Activated naive CD4-positive, alpha-beta T cell treated with anti-CD3 and anti-CD28 coated beads, Interleukin-2, amount 50 U/mL, for 24 hours (primary cell): ENCODE results near the gene JCHAIN.
"Not testable (repeated sequence)": the region's sequence is repeated elsewhere in the genome, so short reads cannot be mapped to it uniquely, and the experiment has no call there.

Experiments
- H3K27ac Mint-ChIP-seq: one replicate; pipeline ENCODE4 v1.8.0; 2021; ENCODE audit warnings: mild to moderate bottlenecking, mixed read lengths
- H3K27me3 Mint-ChIP-seq: one replicate; pipeline ENCODE4 v1.8.0; 2021; ENCODE audit warnings: mixed read lengths
- H3K36me3 Mint-ChIP-seq: one replicate; pipeline ENCODE4 v1.8.0; 2021; ENCODE audit warnings: mixed read lengths
- H3K4me1 Mint-ChIP-seq: one replicate; pipeline ENCODE4 v1.8.0; 2021; ENCODE audit warnings: mixed read lengths
- H3K4me3 Mint-ChIP-seq: one replicate; pipeline ENCODE4 v1.8.0; 2021; ENCODE audit warnings: mild to moderate bottlenecking, mixed read lengths
- H3K9me3 Mint-ChIP-seq: one replicate; pipeline ENCODE4 v1.8.0; 2021; ENCODE audit warnings: mixed read lengths

The JCHAIN gene

DNA sequence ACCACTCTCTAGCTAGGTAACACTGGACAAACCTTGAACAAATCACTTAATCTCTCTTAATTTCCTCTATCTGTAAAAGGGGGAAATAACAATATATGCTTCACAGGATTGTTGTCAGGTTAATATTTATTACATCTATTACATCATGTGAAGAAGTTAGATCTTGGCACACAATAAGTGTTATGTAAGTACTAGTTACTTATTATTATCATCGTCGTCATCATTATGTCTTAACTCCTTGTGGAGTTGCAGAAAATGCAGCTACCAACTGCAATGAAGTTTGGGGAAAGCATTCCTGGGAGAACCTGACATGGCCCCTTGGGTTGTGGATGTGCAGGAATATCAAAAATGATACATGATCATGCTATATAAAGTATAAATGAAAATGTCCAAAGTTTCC is 4.8 kb upstream of the JCHAIN start:
- H3K4me1 Mint-ChIP-seq: no peaks in the 10 kb centered on the region
- H3K27me3 Mint-ChIP-seq: peaks cover 1% of the 10 kb centered on the region
- no peaks in the 10 kb centered on the region for H3K36me3 Mint-ChIP-seq
- no peaks in the 10 kb centered on the region for H3K9me3 Mint-ChIP-seq
- no peak overlapping the region for H3K27ac Mint-ChIP-seq
- no peak overlapping the region for H3K4me3 Mint-ChIP-seq

DNA sequence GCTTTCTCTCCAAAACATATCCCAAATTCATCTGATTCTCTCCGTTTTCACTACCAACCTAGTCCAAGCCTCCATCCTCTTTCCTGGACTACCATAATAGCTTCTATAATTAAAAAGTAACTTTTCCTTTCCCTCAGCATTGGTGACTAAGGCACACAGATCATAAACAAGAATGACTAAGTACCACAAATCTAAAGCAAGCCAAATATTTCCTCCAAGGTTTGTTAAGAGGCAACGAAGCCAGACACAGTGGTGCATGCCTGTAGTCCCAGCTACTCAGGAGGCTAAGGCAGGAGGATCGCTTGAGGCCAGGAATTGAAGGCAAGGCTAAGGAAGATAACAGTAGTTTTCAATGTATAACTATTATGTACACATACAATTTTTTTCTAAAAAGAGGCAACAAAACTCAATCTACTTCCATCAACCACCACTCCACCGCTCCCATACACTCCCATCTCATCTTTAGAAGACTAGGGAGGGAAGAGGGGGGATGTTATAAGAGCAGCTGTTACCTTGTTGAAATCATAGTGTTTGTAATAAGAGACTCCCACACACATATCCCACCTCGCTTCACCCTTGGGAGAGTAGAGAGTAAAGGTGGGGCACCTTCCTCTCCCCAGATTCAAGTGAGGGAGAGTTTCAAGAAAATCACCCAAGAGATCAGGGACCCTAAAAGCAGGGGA is 4.2 kb upstream of the JCHAIN start:
- no peaks in the 10 kb centered on the region for H3K36me3 Mint-ChIP-seq
- H3K4me1 Mint-ChIP-seq: no peaks in the 10 kb centered on the region
- H3K27ac Mint-ChIP-seq: no peak overlapping the region
- no peaks in the 10 kb centered on the region for H3K9me3 Mint-ChIP-seq
- H3K27me3 Mint-ChIP-seq: peaks cover 1% of the 10 kb centered on the region
- no peak overlapping the region for H3K4me3 Mint-ChIP-seq

DNA sequence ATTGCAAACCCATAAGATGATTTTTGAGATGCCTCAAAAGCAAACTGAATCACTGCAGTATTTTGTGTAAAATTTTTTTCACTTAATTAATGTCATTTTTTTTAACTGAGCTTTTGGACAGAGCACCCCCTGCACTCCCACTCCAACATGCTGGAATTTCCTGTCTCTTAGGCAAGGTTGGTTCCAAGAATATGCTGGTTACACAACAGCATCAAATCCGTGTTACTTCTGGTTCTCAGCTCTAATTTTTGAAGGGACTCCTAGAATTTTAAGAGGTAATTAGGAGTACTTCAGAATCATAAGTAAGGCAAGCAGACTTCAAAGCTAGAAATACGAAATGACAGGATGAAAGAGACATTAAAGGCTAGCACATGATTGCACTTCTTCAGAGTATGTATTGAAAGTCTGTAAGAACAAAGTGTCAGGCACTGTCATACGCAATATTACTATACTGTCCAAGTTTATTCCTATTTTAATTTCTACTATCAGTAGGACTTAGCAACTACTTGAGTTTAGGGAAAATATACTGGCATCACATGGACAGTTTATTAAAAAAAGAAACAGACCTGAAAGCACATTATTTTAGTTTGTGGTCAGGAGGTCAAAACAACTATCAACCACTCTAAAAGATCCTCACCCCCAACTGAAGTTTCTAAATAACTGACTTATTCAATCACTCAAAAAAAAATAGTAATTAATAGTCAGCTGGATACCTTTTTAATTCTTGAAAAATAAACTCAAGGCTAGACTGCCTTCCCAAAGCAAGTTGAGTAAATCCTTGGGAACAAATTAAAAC is 1.6 kb upstream of the JCHAIN start:
- H3K27ac Mint-ChIP-seq: no peak overlapping the region
- H3K9me3 Mint-ChIP-seq: no peaks in the 10 kb centered on the region
- H3K36me3 Mint-ChIP-seq: no peaks in the 10 kb centered on the region
- H3K4me3 Mint-ChIP-seq: no peak overlapping the region
- peaks cover 1% of the 10 kb centered on the region for H3K27me3 Mint-ChIP-seq
- no peaks in the 10 kb centered on the region for H3K4me1 Mint-ChIP-seq

DNA sequence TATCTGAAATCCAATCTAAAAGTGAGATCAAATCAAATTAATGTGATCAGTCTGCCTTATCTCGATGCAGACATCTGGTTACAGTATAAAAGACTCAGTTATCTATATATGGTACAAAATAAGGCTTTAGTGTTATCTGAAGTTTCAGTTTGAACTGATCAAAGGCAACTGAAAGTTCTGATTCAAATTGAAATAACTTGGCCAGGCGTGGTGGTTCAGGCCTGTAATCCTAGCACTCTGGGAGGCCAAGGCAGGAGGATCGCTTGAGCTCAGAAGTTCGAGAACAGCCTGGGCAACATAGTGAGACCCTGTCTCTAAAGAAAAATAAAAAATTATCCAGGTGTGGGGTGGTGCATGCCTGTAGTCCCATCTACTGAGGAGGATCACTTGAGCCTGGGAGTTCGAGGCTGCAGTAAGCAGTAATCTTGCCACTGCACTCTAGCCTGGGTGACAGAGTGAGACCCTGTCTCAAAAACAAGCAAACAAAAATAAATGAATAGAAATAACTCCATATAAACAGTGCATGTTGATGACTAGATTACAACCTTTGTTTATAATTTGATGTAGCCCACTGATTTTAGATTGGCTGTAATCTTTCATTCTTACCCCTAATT is 4.9 kb downstream of the JCHAIN start:
- not testable (repeated sequence) for H3K27ac Mint-ChIP-seq, H3K36me3 Mint-ChIP-seq, H3K4me3 Mint-ChIP-seq, H3K9me3 Mint-ChIP-seq, H3K27me3 Mint-ChIP-seq, H3K4me1 Mint-ChIP-seq

DNA sequence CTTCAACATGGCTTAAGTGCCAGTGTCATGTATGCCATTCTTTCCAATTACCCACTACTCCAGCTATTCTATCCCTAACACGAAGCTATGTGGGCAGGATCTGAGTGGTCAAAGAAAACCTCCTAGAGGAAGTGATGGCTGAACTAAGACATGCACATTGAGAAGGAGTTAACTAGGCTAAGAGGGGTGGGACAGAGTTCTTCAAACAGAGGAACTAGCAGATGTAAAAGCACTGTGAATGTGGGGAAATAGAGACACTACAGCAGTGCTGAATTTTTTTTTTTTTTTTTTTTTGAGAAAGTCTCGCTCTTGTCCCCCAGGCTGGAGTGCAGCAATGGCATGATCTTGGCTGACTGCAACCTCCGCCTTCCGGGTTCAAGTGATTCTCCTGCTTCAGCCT is 6.2 kb downstream of the JCHAIN start:
- Mint-ChIP-seq H3K4me1 (peaks cover 4% of the 10 kb centered on the region), H3K4me3 (no peak overlapping the region), H3K36me3 (no peaks in the 10 kb centered on the region), H3K9me3 (no peaks in the 10 kb centered on the region), H3K27ac (no peak overlapping the region), H3K27me3 (no peaks in the 10 kb centered on the region)

DNA sequence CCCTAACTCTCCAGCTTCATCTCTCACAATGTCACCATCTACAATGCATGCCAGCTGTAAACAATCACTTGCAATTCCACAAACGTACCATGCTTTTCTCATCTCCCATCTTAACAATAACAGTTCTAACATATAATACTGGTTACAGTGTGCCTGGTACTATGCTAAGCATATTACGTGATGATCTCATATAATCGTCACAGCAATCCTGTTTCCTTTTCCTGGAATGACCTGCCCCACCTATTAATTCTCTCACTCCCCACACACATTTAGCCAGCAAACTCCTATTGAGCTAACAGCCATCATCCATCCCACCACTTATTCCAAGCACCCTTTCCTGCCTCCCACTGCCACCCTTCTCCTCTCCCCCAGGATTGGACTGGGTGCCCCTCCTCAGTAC is 7.9 kb downstream of the JCHAIN start:
- no peak overlapping the region for H3K27ac Mint-ChIP-seq
- no peaks in the 10 kb centered on the region for H3K9me3 Mint-ChIP-seq
- no peak overlapping the region for H3K4me3 Mint-ChIP-seq
- H3K27me3 Mint-ChIP-seq: no peaks in the 10 kb centered on the region
- H3K4me1 Mint-ChIP-seq: peaks cover 4% of the 10 kb centered on the region
- no peaks in the 10 kb centered on the region for H3K36me3 Mint-ChIP-seq

DNA sequence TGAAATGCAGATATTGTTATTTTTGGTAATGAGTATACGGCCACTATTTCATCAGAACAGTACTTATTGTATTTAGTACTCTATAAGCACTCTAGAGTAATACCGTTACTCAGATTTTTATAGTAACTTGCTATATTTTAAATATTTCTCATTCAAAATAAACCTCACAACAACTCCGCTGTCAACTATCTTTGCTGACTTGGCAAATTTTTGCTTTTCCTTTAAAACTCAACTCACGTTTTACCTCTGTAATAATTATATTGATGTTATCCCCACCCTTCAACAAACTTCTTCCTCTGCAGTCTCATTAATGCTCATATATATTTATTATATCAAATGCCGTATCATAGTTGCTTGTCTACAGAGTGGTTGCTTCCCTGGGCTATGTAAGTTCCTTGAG is 9.0 kb downstream of the JCHAIN start:
- Mint-ChIP-seq H3K9me3 (no peaks in the 10 kb centered on the region), H3K4me1 (peaks cover 4% of the 10 kb centered on the region), H3K27me3 (no peaks in the 10 kb centered on the region), H3K27ac (no peak overlapping the region), H3K36me3 (no peaks in the 10 kb centered on the region), H3K4me3 (no peak overlapping the region)

DNA sequence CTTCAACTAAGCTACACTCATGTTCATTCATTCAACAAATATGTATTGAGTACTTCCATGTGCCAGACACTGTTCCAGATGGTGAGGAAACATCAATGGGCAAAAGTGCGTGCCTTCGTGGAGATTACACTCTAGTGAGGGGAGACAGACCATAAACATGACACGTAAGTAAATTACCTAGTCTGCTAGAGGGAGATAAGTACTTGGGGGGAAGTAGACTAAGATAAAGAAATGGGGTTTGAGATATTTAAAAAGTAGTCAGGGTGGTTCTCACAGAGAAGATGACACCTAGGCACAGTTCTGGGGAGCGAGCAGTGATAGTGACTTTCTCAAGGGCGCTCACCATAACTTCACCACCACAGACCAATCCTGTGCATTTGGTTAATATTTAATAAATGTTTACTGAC is 11.7 kb downstream of the JCHAIN start:
- Mint-ChIP-seq H3K36me3 (no peaks in the 10 kb centered on the region), H3K27ac (no peak overlapping the region), H3K4me3 (no peak overlapping the region), H3K4me1 (no peaks in the 10 kb centered on the region), H3K27me3 (no peaks in the 10 kb centered on the region), H3K9me3 (no peaks in the 10 kb centered on the region)

DNA sequence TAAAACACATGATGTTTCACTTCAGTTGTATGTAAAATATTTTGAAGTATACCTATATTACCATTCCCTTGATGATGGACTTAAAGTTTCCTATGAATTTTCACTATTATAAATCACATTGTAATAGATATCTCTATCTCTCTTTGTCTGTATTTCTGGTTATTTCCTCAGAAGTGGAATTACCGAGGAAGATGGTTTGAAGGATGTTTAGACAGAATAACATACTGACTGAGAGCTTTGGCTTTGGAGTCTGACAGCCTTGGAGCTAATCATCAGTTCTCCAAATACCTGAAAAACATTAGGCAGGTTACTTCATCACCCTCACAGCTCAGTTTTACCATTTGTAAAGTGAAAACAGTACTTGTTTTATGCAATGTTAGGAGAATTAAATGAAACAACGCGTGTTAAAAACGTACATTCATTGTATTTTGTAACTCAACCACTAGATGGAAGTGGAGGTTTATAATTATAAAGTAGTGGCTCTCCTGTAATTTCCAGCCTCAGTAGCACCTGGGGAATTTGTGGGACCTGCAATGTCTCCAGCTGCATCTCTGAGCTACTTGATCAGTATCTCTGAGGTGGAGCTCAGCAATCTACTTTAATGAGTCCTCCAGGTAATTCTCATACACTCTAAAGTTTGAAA is 14.3 kb downstream of the JCHAIN start:
- H3K36me3 Mint-ChIP-seq: no peaks in the 10 kb centered on the region
- no peaks in the 10 kb centered on the region for H3K27me3 Mint-ChIP-seq
- H3K9me3 Mint-ChIP-seq: no peaks in the 10 kb centered on the region
- no peaks in the 10 kb centered on the region for H3K4me1 Mint-ChIP-seq
- no peak overlapping the region for H3K4me3 Mint-ChIP-seq
- H3K27ac Mint-ChIP-seq: no peak overlapping the region

DNA sequence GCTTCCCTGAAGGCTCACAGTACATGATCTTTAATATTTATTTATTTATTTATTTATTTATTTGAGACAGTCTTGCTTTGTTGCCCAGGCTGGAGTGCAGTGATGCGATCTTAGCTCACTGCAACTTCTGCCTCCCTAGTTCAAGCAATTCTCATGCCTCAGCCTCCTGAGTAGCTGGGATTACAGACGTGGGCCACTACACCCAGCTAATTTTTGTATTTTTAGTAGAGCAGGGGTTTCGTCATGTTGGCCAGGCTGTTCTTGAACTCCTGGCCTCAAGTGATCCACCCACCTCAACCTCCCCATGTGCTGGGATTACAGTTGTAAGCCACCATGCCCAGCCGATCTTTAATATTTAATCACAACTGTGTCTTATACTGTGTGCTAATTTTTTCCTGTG is 15.6 kb downstream of the JCHAIN start:
- H3K4me1 Mint-ChIP-seq, H3K36me3 Mint-ChIP-seq, H3K4me3 Mint-ChIP-seq, H3K27me3 Mint-ChIP-seq, H3K27ac Mint-ChIP-seq, H3K9me3 Mint-ChIP-seq: not testable (repeated sequence)

DNA sequence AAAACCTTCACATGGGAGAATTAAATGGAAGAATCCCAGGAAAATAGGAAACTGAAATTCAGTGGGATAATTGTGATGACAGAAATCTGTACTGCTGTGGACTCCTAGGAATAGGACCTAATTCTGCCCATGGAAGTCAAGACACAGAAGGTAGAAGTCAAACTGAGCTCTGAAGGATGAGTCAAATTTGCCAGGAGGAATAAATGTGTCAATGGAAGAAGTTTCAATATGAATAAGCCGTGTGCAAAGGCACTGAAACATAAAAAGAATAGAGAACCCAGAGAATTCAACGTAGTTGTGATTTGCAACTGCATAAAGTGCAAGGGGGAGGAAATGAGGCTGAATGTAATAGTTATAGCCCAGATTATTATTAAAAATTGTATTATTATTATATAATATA is 26.1 kb downstream of the JCHAIN start:
- Mint-ChIP-seq H3K27me3 (peaks cover 1% of the 10 kb centered on the region), H3K27ac (peak overlapping the region; percentile 63), H3K4me3 (no peak overlapping the region), H3K9me3 (no peaks in the 10 kb centered on the region), H3K36me3 (no peaks in the 10 kb centered on the region), H3K4me1 (no peaks in the 10 kb centered on the region)

DNA sequence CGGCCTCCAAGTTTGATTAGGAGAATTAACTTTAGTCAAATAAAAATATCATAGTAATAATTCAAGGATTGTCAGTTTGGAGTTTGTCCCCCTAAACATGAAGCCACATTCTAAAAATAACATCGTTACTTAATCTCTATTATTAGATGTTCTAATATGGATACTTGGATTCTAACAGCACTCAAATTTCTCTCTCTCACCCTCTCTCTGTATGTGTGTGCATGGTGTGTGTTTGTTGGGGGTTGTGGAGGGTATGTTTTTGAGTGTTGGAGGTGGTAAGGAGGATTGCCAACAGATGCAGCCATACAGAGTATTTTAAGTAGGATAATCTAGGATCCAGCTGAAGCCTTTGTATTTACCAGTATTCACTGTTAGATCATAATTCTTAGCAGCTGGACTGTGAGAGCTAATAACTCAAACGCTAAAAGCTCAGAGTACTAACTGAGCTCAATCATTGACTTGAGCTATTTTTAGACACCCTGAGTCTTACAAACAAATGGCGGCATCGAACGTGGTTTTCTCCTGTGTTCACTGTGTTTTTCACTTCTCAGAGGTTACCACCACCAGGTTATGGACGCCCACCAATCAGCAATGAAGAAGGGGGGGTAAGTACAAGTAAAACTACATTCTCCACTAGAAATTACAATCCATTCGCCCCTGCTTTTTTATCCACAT is 28.9 kb downstream of the JCHAIN start:
- no peak overlapping the region for H3K4me3 Mint-ChIP-seq
- no peak overlapping the region for H3K27ac Mint-ChIP-seq
- H3K4me1 Mint-ChIP-seq: no peaks in the 10 kb centered on the region
- peaks cover 8% of the 10 kb centered on the region for H3K27me3 Mint-ChIP-seq
- H3K36me3 Mint-ChIP-seq: no peaks in the 10 kb centered on the region
- no peaks in the 10 kb centered on the region for H3K9me3 Mint-ChIP-seq

DNA sequence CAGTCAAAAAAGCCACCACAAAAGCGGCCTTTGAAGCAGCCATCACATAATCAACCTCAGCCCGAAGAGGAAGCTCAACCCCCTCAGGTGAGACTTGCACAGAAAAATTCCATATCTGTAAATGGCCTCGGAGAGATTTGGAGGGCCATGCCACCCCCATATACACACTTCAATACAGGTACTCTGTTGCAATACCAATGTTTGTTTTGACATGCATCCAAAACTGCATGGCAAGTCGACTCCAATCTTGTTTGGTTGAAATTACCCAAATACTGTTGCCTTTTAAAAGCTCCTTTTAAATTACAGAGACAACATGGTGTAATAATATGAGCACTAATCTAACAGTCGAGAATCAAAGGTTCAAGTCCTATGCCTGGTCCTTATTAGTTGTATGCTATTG is 31.8 kb downstream of the JCHAIN start:
- H3K27ac Mint-ChIP-seq: no peak overlapping the region
- no peak overlapping the region for H3K4me3 Mint-ChIP-seq
- peaks cover 8% of the 10 kb centered on the region for H3K27me3 Mint-ChIP-seq
- H3K36me3 Mint-ChIP-seq: no peaks in the 10 kb centered on the region
- no peaks in the 10 kb centered on the region for H3K9me3 Mint-ChIP-seq
- H3K4me1 Mint-ChIP-seq: no peaks in the 10 kb centered on the region

DNA sequence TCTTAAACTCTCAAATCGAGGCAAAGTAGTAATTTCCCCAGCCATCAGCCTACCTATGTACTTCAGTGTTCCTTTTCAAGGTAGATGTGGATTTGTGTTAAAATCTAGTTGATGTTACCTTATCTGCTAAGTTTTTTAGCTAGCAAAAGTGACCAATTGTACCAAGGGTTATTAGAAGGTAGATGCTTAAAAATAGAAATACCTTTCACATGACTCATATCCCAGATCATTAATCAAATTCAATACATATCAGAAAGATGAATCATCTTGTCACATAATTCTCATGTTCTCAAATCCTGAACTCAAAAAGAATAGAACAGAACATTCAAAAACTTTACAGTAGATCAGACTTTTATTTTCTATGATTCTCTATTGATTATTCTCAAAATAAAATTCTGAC is 34.3 kb downstream of the JCHAIN start:
- Mint-ChIP-seq H3K27me3 (peaks cover 8% of the 10 kb centered on the region), H3K9me3 (no peaks in the 10 kb centered on the region), H3K4me3 (no peak overlapping the region), H3K4me1 (peaks cover 5% of the 10 kb centered on the region), H3K27ac (no peak overlapping the region), H3K36me3 (no peaks in the 10 kb centered on the region)

DNA sequence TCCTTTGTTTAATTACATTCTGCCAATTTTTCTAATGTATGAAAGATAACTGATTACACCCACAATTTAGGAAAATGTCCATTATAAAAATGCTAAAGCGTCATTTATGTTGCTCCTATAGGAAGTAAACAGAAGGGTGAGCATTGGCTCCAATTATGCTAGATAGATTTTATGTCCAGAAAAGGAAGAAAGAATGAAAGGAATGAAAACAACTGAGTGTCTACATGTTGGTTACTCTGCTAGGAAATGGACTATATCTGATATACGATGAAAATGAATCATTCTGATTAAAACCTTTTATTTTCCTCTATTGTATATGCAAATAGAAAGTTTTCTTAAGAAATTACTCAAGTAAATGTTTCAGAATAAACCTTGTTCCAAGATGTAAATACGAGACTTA is 36.1 kb downstream of the JCHAIN start:
- Mint-ChIP-seq H3K36me3 (no peaks in the 10 kb centered on the region), H3K27me3 (peaks cover 8% of the 10 kb centered on the region), H3K9me3 (no peaks in the 10 kb centered on the region), H3K4me1 (peaks cover 5% of the 10 kb centered on the region), H3K27ac (no peak overlapping the region), H3K4me3 (no peak overlapping the region)
